Bronchial epithelial cell (primary cell): ENCODE data around the gene RAI1. TPM values are rescaled to one million over a fixed set of nuclear protein-coding genes. Genes with fewer than 3 reads are reported as not detected.
A peak's percentile ranks its signal among the peaks of the same experiment; 100 is the strongest.

Source experiments
- DNase-seq: peaks from one replicate; pipeline ENCODE4 v3.0.0-alpha.2; 2010; ENCODE audit warnings: low read depth
- FAIRE-seq: peaks from 2 replicates; lab custom pipeline; 2011; peaks lifted over from hg19 to GRCh38; lab: Jason Lieb, UNC
- H3K27me3 ChIP-seq: 2 replicates; pipeline ENCODE4 v1.5.1; 2011; ENCODE audit warnings: low read length; ENCODE audit not compliant: control insufficient read depth, insufficient read depth
- H3K36me3 ChIP-seq: 2 replicates; pipeline ENCODE4 v1.5.1; 2011; ENCODE audit warnings: low read length; ENCODE audit not compliant: control insufficient read depth, insufficient read depth
- H3K4me3 ChIP-seq: 2 replicates; pipeline ENCODE4 v1.5.1; 2011; ENCODE audit warnings: mild to moderate bottlenecking, low read depth, low read length, control low read depth
- CTCF ChIP-seq: IDR thresholded peaks from 2 replicates; pipeline ENCODE4 v1.5.1; 2011; ENCODE audit warnings: mild to moderate bottlenecking, moderate library complexity, low read length, control low read depth, inconsistent platforms; ENCODE audit not compliant: insufficient read depth, severe bottlenecking
- total RNA-seq: library from RNA; depleted of rRNA; stranded (reverse); fragments of >200 nt; gene quantifications from 2 replicates; pipeline ENCODE4 v1.2.1, GENCODE V29; 2014

RAI1 gene
- total RNA-seq, 1 donor from 2014 or later = 7.4 TPM

- Histone ChIP-seq H3K4me3 (peak overlapping the region; percentile 96), H3K36me3 (peaks cover 26% of the 10 kb centered on the region), H3K27me3 (no peaks in the 10 kb centered on the region)
- DNase-seq = no peak
- no peak for TF ChIP-seq CTCF
- FAIRE-seq = no peak
Measured at GRCh38 chr17:17834974-17835373, 153.7 kb downstream of the RAI1 start.

GRCh38 chr17:17835415-17836249 is 154.4 kb downstream of the RAI1 start:
- TF ChIP-seq CTCF = no peak
- peaks cover 26% of the 10 kb centered on the region for H3K36me3 ChIP-seq
- no peak for FAIRE-seq
- H3K27me3 ChIP-seq = no peaks in the 10 kb centered on the region
- DNase-seq = no peak
- peak overlapping the region; percentile 96 for H3K4me3 ChIP-seq

DNA sequence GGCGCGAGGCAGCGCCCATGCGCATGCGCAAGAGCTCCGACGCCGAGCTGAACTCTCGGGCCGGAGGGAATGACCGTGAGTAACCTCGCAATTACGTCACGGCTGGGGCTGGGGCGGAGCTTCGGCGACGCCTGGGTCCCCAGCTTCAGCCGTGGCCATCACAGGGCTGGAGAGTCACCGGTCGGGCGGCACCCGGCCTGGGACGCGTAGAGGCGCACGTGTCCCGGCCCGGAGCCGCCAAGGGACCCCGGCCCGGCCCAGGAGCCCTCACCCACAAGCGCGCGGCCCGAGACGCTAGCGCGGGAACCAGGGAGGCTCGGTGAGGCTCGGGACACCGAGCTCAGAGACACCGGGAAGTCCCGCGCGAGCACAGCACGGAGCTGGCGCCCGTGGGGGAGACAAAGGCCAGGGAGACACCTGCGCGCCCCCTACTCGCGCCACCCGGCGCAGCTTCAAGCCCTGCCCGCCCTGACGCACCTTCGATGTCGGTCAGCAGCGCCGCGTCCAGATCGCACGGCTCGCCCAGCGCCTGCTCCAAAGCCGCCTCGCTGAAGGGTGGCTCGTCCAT is 155.1 kb downstream of the RAI1 start:
- H3K27me3 ChIP-seq = no peaks in the 10 kb centered on the region
- DNase-seq = peak; percentile 83
- peaks cover 21% of the 10 kb centered on the region for H3K36me3 ChIP-seq
- FAIRE-seq = no peak
- no peak for TF ChIP-seq CTCF
- H3K4me3 ChIP-seq = peak overlapping the region; percentile 96

GRCh38 chr17:17836818-17837379 is 155.6 kb downstream of the RAI1 start, which contains the start of gene SREBF1:
TSS of gene SREBF1 (minus strand) at chr17:17836986. CDS start at chr17:17836817, 169 bp downstream.
- no peak for TF ChIP-seq CTCF
- FAIRE-seq = no peak
- Histone ChIP-seq H3K4me3 (peak within 1 kb of the TSS; percentile 96), H3K36me3 (peaks cover 16% of the 10 kb centered on the region), H3K27me3 (no peaks in the 10 kb centered on the region)
- no peak for DNase-seq

- H3K27me3 ChIP-seq = no peaks in the 10 kb centered on the region
- peak overlapping the region; percentile 96 for H3K4me3 ChIP-seq
- TF ChIP-seq CTCF = no peak
- peak; percentile 61 for DNase-seq
- peak; percentile 18 for FAIRE-seq
- peaks cover 11% of the 10 kb centered on the region for H3K36me3 ChIP-seq
Measured at GRCh38 chr17:17837380-17837821, 156.1 kb downstream of the RAI1 start.
